Liver (tissue), 9 donors: ENCODE results near the gene ANKRD1. TPM values are rescaled to one million over a fixed set of nuclear protein-coding genes. Genes with fewer than 3 reads are reported as not detected.

ENCODE experiments used
- DNase-seq: peaks from one replicate; pipeline ENCODE4 v3.0.0-alpha.2; 2017; ENCODE audit warnings: low spot score
- H3K27ac ChIP-seq, 2 donors: one replicate each; pipeline ENCODE4 v1.7.0; 2013; ENCODE audit warnings: inconsistent platforms in 2 of 2, low read length in 2 of 2, control low read depth in 1 of 2, low read depth in 1 of 2, mild to moderate bottlenecking in 1 of 2
- H3K27me3 ChIP-seq, 4 donors: one replicate each; pipeline versions ENCODE4 v1.6.1 to v1.7.0; 2013; ENCODE audit warnings: low read length in 3 of 4, inconsistent platforms in 1 of 4, mild to moderate bottlenecking in 1 of 4, moderate library complexity in 1 of 4; ENCODE audit not compliant: control insufficient read depth in 4 of 4, insufficient read depth in 4 of 4
- H3K36me3 ChIP-seq, 4 donors: one replicate each; pipeline versions ENCODE4 v1.6.1 to v1.7.0; 2013; ENCODE audit warnings: low read length in 3 of 4, mild to moderate bottlenecking in 3 of 4, low read depth in 1 of 4, moderate library complexity in 1 of 4; ENCODE audit not compliant: control insufficient read depth in 4 of 4, insufficient read depth in 3 of 4
- H3K4me1 ChIP-seq, 4 donors: one replicate each; pipeline versions ENCODE4 v1.6.1 to v1.7.0; 2013; ENCODE audit warnings: low read length in 3 of 4, mild to moderate bottlenecking in 3 of 4, moderate library complexity in 1 of 4; ENCODE audit not compliant: control insufficient read depth in 4 of 4, insufficient read depth in 4 of 4
- H3K4me3 ChIP-seq, 3 donors: one replicate each; pipeline versions ENCODE4 v1.6.1 to v1.7.0; 2013; ENCODE audit warnings: low read length in 3 of 3, control low read depth in 1 of 3, low read depth in 1 of 3, mild to moderate bottlenecking in 1 of 3
- H3K9ac ChIP-seq, 2 donors: one replicate each; pipeline ENCODE4 v1.7.0; 2013; ENCODE audit warnings: low read length in 2 of 2, mild to moderate bottlenecking in 2 of 2, moderate library complexity in 2 of 2, control low read depth in 1 of 2, low read depth in 1 of 2
- H3K9me3 ChIP-seq, 4 donors: one replicate each; pipeline versions ENCODE4 v1.6.1 to v1.7.0; 2013; ENCODE audit warnings: low read length in 3 of 4; ENCODE audit not compliant: control insufficient read depth in 4 of 4
- ATF3 ChIP-seq: IDR thresholded peaks from 2 replicates; pipeline ENCODE4 v1.6.1; 2016; ENCODE audit warnings: antibody characterized with exemption
- CTCF ChIP-seq: fragments of 150-350 bp; IDR thresholded peaks from 2 replicates; pipeline ENCODE4 v1.5.1; 2017; ENCODE audit warnings: improper control_type of control experiment, low read depth, low read length; ENCODE audit not compliant: missing input control
- EGR1 ChIP-seq, 2 donors: IDR thresholded peaks; 2 replicates each; pipeline ENCODE4 v1.6.1; 2016 to 2018; ENCODE audit warnings: antibody characterized with exemption in 2 of 2, low read depth in 2 of 2
- FOXA1 ChIP-seq: IDR thresholded peaks from 2 replicates; pipeline ENCODE4 v1.6.1; 2016; ENCODE audit warnings: antibody characterized with exemption
- FOXA2 ChIP-seq: IDR thresholded peaks from 2 replicates; pipeline ENCODE4 v1.6.1; 2016; ENCODE audit warnings: antibody characterized with exemption
- GABPA ChIP-seq, 2 donors: IDR thresholded peaks in 1 of 2; conservative IDR thresholded peaks in 1 of 2; 2 replicates each; pipeline ENCODE4 v1.6.1; 2016; ENCODE audit warnings: antibody characterized with exemption in 2 of 2, mild to moderate bottlenecking in 1 of 2, moderate library complexity in 1 of 2
- HNF4A ChIP-seq, 2 donors: conservative IDR thresholded peaks; 2 replicates each; pipeline ENCODE4 v1.6.1; 2016; ENCODE audit warnings: antibody characterized with exemption in 2 of 2, mild to moderate bottlenecking in 2 of 2
- JUND ChIP-seq, 2 donors: IDR thresholded peaks; 2 replicates each; pipeline ENCODE4 v1.6.1; 2016; ENCODE audit warnings: antibody characterized with exemption in 2 of 2
- MAX ChIP-seq: IDR thresholded peaks from 2 replicates; pipeline ENCODE4 v1.6.1; 2016; ENCODE audit warnings: antibody characterized with exemption
- NR2F2 ChIP-seq: IDR thresholded peaks from 2 replicates; pipeline ENCODE4 v1.6.1; 2016; ENCODE audit warnings: antibody characterized with exemption
- RAD21 ChIP-seq, 2 donors: IDR thresholded peaks; 2 replicates each; pipeline ENCODE4 v1.6.1; 2016; ENCODE audit warnings: antibody characterized with exemption in 2 of 2, mild to moderate bottlenecking in 2 of 2
- REST ChIP-seq: IDR thresholded peaks from 2 replicates; pipeline ENCODE4 v1.6.1; 2016; ENCODE audit warnings: antibody characterized with exemption, mild to moderate bottlenecking
- RXRA ChIP-seq, 2 donors: IDR thresholded peaks; 2 replicates each; pipeline ENCODE4 v1.6.1; 2017 to 2018; ENCODE audit warnings: antibody characterized with exemption in 2 of 2, mild to moderate bottlenecking in 1 of 2
- SP1 ChIP-seq: IDR thresholded peaks from 2 replicates; pipeline ENCODE4 v1.6.1; 2018; ENCODE audit warnings: antibody characterized with exemption, mild to moderate bottlenecking
- TAF1 ChIP-seq: conservative IDR thresholded peaks from 2 replicates; pipeline ENCODE4 v1.6.1; 2016; ENCODE audit warnings: antibody characterized with exemption, mild to moderate bottlenecking
- YY1 ChIP-seq: IDR thresholded peaks from 2 replicates; pipeline ENCODE4 v1.6.1; 2016; ENCODE audit warnings: antibody characterized with exemption, mild to moderate bottlenecking
- ZBTB33 ChIP-seq: IDR thresholded peaks from 2 replicates; pipeline ENCODE4 v1.6.1; 2016; ENCODE audit warnings: antibody characterized with exemption
- WGBS: extraction: QIAGEN DNeasy Blood & Tissue Kit; methylation state at CpG from one replicate; pipeline ENCODE4 v1.1.7; 2013; 5-methylcytosine and 5-hydroxymethylcytosine counted together
- polyA plus RNA-seq, 2 donors: library from polyadenylated mRNA; stranded (reverse) in 1 of 2; unstranded in 1 of 2; fragments of 200-250 nt in 1 of 2; fragments of >200 nt in 1 of 2; fragmentation: Nextera tagmentation in 1 of 2; extraction: Ambion mirVana in 1 of 2; gene quantifications; one replicate each; pipeline versions ENCODE4 v1.2.1 to v1.2.3, GENCODE V29; 2013 to 2015
- total RNA-seq, 2 donors: library from RNA; depleted of rRNA; stranded (reverse); fragments of >200 nt; gene quantifications; one replicate each; pipeline ENCODE4 v1.2.3, GENCODE V29; 2014
- donor health status: healthy.
- donor health status: healthy.
- donor health status: healthy.
- donor health status: healthy.
- donor health status: healthy.

Gene ANKRD1
- total and polyA plus RNA-seq, 4 donors = 0.16 to 0.25 TPM; not detected in 2

- no peaks in the 10 kb centered on the region for H3K27me3 ChIP-seq
- H3K4me1 ChIP-seq = no peaks in the 10 kb centered on the region
- DNase-seq = no peak
- no peak overlapping the region for H3K9ac ChIP-seq
- no peaks in the 10 kb centered on the region for H3K36me3 ChIP-seq
- no peak overlapping the region for H3K27ac ChIP-seq
- TF ChIP-seq FOXA1 = no peak
- TF ChIP-seq EGR1 (IDR thresholded peaks at IDR 0.05; ENCODE audit: low read depth in 2 of 2) = no peak
- TF ChIP-seq NR2F2 = peak; percentile 84
- no peak for TF ChIP-seq FOXA2
- TF ChIP-seq SP1 = no peak
- no peak for TF ChIP-seq CTCF
- no peak for TF ChIP-seq RAD21 (IDR thresholded peaks at IDR 0.05)
- H3K4me3 ChIP-seq = no peak overlapping the region
- WGBS = 91% methylated on average over 1 of the region's 1 CpG
- H3K9me3 ChIP-seq = no peaks in the 10 kb centered on the region
Measured at GRCh38 chr10:90964781-90965465, 44.0 kb upstream of the ANKRD1 start.

- Histone ChIP-seq H3K27ac (no peak overlapping the region), H3K27me3 (no peaks in the 10 kb centered on the region), H3K9me3 (no peaks in the 10 kb centered on the region), H3K36me3 (no peaks in the 10 kb centered on the region), H3K4me3 (no peak overlapping the region), H3K4me1 (no peaks in the 10 kb centered on the region), H3K9ac (no peak overlapping the region)
- WGBS = 79% methylated on average over 2 of the region's 2 CpGs
- no peak for DNase-seq
- TF ChIP-seq FOXA2 (no peak), FOXA1 (no peak), TAF1 (no peak), YY1 (no peak), MAX (no peak), HNF4A (conservative IDR thresholded peaks at IDR 0.05) (no peak), EGR1 (IDR thresholded peaks at IDR 0.05; ENCODE audit: low read depth in 2 of 2) (no peak), JUND (IDR thresholded peaks at IDR 0.05) (no peak), NR2F2 (no peak), RAD21 (IDR thresholded peaks at IDR 0.05) (no peak), GABPA (IDR thresholded peaks at IDR 0.05 in 1 of 2, conservative IDR thresholded peaks at IDR 0.05 in 1 of 2) (no peak), ZBTB33 (no peak), SP1 (no peak), ATF3 (no peak), REST (no peak), CTCF (no peak), RXRA (IDR thresholded peaks at IDR 0.05) (no peak)
Measured at GRCh38 chr10:90963331-90963730, 42.4 kb upstream of the ANKRD1 start.
